ENCODE results near the gene CEP68.
A peak's percentile ranks its signal among the peaks of the same experiment; 100 is the strongest.

Gene CEP68

GRCh38 chr2:65057391-65058052 lies 1.3 kb downstream of the CEP68 start:
- Mint-ChIP-seq H3K4me1 (ENCODE audit: low read depth) (peaks cover 59% of the 10 kb centered on the region), H3K4me3 (peak overlapping the region; percentile 96), H3K27ac (peak overlapping the region; percentile 94), H3K9me3 (no peaks in the 10 kb centered on the region), H3K27me3 (no peaks in the 10 kb centered on the region), H3K36me3 (ENCODE audit: low read depth) (peaks cover 17% of the 10 kb centered on the region)
- intact Hi-C loops (cut with micrococcal nuclease), result loop anchor here (2.0 kb wide), 1 partner anchor 73 kb away; the partner anchor contains the start of gene RAB1A

- Mint-ChIP-seq H3K36me3 (ENCODE audit: low read depth) (peaks cover 17% of the 10 kb centered on the region), H3K9me3 (no peaks in the 10 kb centered on the region), H3K4me1 (ENCODE audit: low read depth) (peaks cover 62% of the 10 kb centered on the region), H3K27ac (no peak overlapping the region), H3K27me3 (no peaks in the 10 kb centered on the region), H3K4me3 (no peak overlapping the region)
- intact Hi-C loops (cut with micrococcal nuclease), result no loop called here
Measured at GRCh38 chr2:65059071-65059470, 2.9 kb downstream of the CEP68 start.

- Mint-ChIP-seq H3K27me3 (no peaks in the 10 kb centered on the region), H3K27ac (peak overlapping the region; percentile 98), H3K9me3 (no peaks in the 10 kb centered on the region), H3K36me3 (ENCODE audit: low read depth) (peaks cover 5% of the 10 kb centered on the region), H3K4me3 (no peak overlapping the region), H3K4me1 (ENCODE audit: low read depth) (peaks cover 60% of the 10 kb centered on the region)
- intact Hi-C loops (cut with micrococcal nuclease), result loop anchor here (10.0 kb wide), 1 partner anchor 513 kb away; no protein-coding TSS in a partner anchor
Measured at GRCh38 chr2:65061146-65061909, 5.1 kb downstream of the CEP68 start.

GRCh38 chr2:65061910-65062339 lies 5.7 kb downstream of the CEP68 start:
- H3K9me3 Mint-ChIP-seq, result no peaks in the 10 kb centered on the region
- no peak overlapping the region for H3K4me3 Mint-ChIP-seq
- H3K27me3 Mint-ChIP-seq, result no peaks in the 10 kb centered on the region
- H3K27ac Mint-ChIP-seq, result peak overlapping the region; percentile 98
- peaks cover 59% of the 10 kb centered on the region for H3K4me1 Mint-ChIP-seq (ENCODE audit: low read depth)
- H3K36me3 Mint-ChIP-seq (ENCODE audit: low read depth), result peaks cover 3% of the 10 kb centered on the region
- intact Hi-C loops (cut with micrococcal nuclease), result loop anchor here (10.0 kb wide), 1 partner anchor 513 kb away; no protein-coding TSS in a partner anchor

- Mint-ChIP-seq H3K27me3 (no peaks in the 10 kb centered on the region), H3K4me3 (no peak overlapping the region), H3K4me1 (ENCODE audit: low read depth) (peaks cover 60% of the 10 kb centered on the region), H3K36me3 (ENCODE audit: low read depth) (peaks cover 2% of the 10 kb centered on the region), H3K27ac (peak overlapping the region; percentile 98), H3K9me3 (no peaks in the 10 kb centered on the region)
- intact Hi-C loops (cut with micrococcal nuclease), result loop anchor here (10.0 kb wide), 1 partner anchor 512 kb away; no protein-coding TSS in a partner anchor
Measured at GRCh38 chr2:65062843-65063825, 6.9 kb downstream of the CEP68 start.

- intact Hi-C loops (cut with micrococcal nuclease), result loop anchor here (1.0 to 10.0 kb wide), 6 partner anchors 10 to 510 kb away; partner anchors contain the start of genes ACTR2 and RAB1A
- H3K27me3 Mint-ChIP-seq, result no peaks in the 10 kb centered on the region
- H3K27ac Mint-ChIP-seq, result peak overlapping the region; percentile 98
- H3K36me3 Mint-ChIP-seq (ENCODE audit: low read depth), result peaks cover 16% of the 10 kb centered on the region
- H3K9me3 Mint-ChIP-seq, result no peaks in the 10 kb centered on the region
- peaks cover 73% of the 10 kb centered on the region for H3K4me1 Mint-ChIP-seq (ENCODE audit: low read depth)
- peak overlapping the region; percentile 71 for H3K4me3 Mint-ChIP-seq
Measured at GRCh38 chr2:65064728-65065552, 8.7 kb downstream of the CEP68 start.

GRCh38 chr2:65067806-65068553 lies 11.8 kb downstream of the CEP68 start:
- H3K4me1 Mint-ChIP-seq (ENCODE audit: low read depth), result peaks cover 78% of the 10 kb centered on the region
- H3K9me3 Mint-ChIP-seq, result no peaks in the 10 kb centered on the region
- no peaks in the 10 kb centered on the region for H3K27me3 Mint-ChIP-seq
- peak overlapping the region; percentile 56 for H3K27ac Mint-ChIP-seq
- intact Hi-C loops (cut with micrococcal nuclease), result loop anchor here (5.0 to 10.0 kb wide), 3 partner anchors 99 to 507 kb away; partner anchors contain the start of gene ACTR2
- no peak overlapping the region for H3K4me3 Mint-ChIP-seq
- peaks cover 47% of the 10 kb centered on the region for H3K36me3 Mint-ChIP-seq (ENCODE audit: low read depth)

- H3K4me1 Mint-ChIP-seq (ENCODE audit: low read depth), result peaks cover 64% of the 10 kb centered on the region
- H3K4me3 Mint-ChIP-seq, result no peak overlapping the region
- peaks cover 61% of the 10 kb centered on the region for H3K36me3 Mint-ChIP-seq (ENCODE audit: low read depth)
- intact Hi-C loops (cut with micrococcal nuclease), result loop anchor here (5.0 to 10.0 kb wide), 3 partner anchors 98 to 505 kb away; partner anchors contain the start of gene ACTR2
- H3K9me3 Mint-ChIP-seq, result no peaks in the 10 kb centered on the region
- H3K27me3 Mint-ChIP-seq, result no peaks in the 10 kb centered on the region
- H3K27ac Mint-ChIP-seq, result peak overlapping the region; percentile 56
Measured at GRCh38 chr2:65069439-65069824, 13.2 kb downstream of the CEP68 start.

GRCh38 chr2:65070172-65070830 lies 14.1 kb downstream of the CEP68 start:
- no peak overlapping the region for H3K4me3 Mint-ChIP-seq
- H3K27me3 Mint-ChIP-seq, result no peaks in the 10 kb centered on the region
- peaks cover 69% of the 10 kb centered on the region for H3K36me3 Mint-ChIP-seq (ENCODE audit: low read depth)
- peaks cover 59% of the 10 kb centered on the region for H3K4me1 Mint-ChIP-seq (ENCODE audit: low read depth)
- peak overlapping the region; percentile 56 for H3K27ac Mint-ChIP-seq
- H3K9me3 Mint-ChIP-seq, result no peaks in the 10 kb centered on the region
- intact Hi-C loops (cut with micrococcal nuclease), result no loop called here

- peaks cover 69% of the 10 kb centered on the region for H3K36me3 Mint-ChIP-seq (ENCODE audit: low read depth)
- H3K4me3 Mint-ChIP-seq, result no peak overlapping the region
- peak overlapping the region; percentile 56 for H3K27ac Mint-ChIP-seq
- no peaks in the 10 kb centered on the region for H3K27me3 Mint-ChIP-seq
- H3K9me3 Mint-ChIP-seq, result no peaks in the 10 kb centered on the region
- intact Hi-C loops (cut with micrococcal nuclease), result no loop called here
- H3K4me1 Mint-ChIP-seq (ENCODE audit: low read depth), result peaks cover 59% of the 10 kb centered on the region
Measured at GRCh38 chr2:65070856-65071255, 14.6 kb downstream of the CEP68 start.

GRCh38 chr2:65071499-65072180 lies 15.4 kb downstream of the CEP68 start:
- intact Hi-C loops (cut with micrococcal nuclease), result no loop called here
- peaks cover 69% of the 10 kb centered on the region for H3K36me3 Mint-ChIP-seq (ENCODE audit: low read depth)
- no peak overlapping the region for H3K4me3 Mint-ChIP-seq
- H3K9me3 Mint-ChIP-seq, result no peaks in the 10 kb centered on the region
- H3K4me1 Mint-ChIP-seq (ENCODE audit: low read depth), result peaks cover 63% of the 10 kb centered on the region
- H3K27ac Mint-ChIP-seq, result no peak overlapping the region
- H3K27me3 Mint-ChIP-seq, result no peaks in the 10 kb centered on the region
